KMS-11 (cell line): ENCODE measurements around the gene SFPQ.
"Not testable (repeated sequence)": the region's sequence is repeated elsewhere in the genome, so short reads cannot be mapped to it uniquely, and the experiment has no call there.

Experiments used
- H2AFZ ChIP-seq: fragments of 200-600 bp; sonication (generic); 2 replicates; pipeline ENCODE4 v1.6.1; 2016; ENCODE audit warnings: antibody characterized with exemption, mixed run types, low read depth
- H3K27ac ChIP-seq: fragments of 200-600 bp; sonication (generic); 2 replicates; pipeline ENCODE4 v1.6.1; 2016; ENCODE audit warnings: mild to moderate bottlenecking, mixed run types
- H3K27me3 ChIP-seq: fragments of 200-600 bp; sonication (generic); 2 replicates; pipeline ENCODE4 v1.6.1; 2017; ENCODE audit warnings: mild to moderate bottlenecking, low read depth, mixed run types, moderate library complexity; ENCODE audit not compliant: insufficient read depth
- H3K36me3 ChIP-seq: fragments of 200-600 bp; sonication (generic); 2 replicates; pipeline ENCODE4 v1.6.1; 2017; ENCODE audit warnings: mild to moderate bottlenecking, mixed run types; ENCODE audit not compliant: insufficient read depth
- H3K4me1 ChIP-seq: fragments of 200-600 bp; sonication (generic); 2 replicates; pipeline ENCODE4 v1.6.1; 2016; ENCODE audit warnings: mild to moderate bottlenecking, low read depth, mixed run types; ENCODE audit not compliant: poor library complexity, severe bottlenecking
- H3K4me2 ChIP-seq: fragments of 200-600 bp; sonication (generic); 2 replicates; pipeline ENCODE4 v1.7.0; 2016; ENCODE audit warnings: mild to moderate bottlenecking, mixed run types
- H3K4me3 ChIP-seq: fragments of 200-600 bp; sonication (generic); IDR thresholded peaks from 2 replicates; pipeline ENCODE4 v1.6.1; 2017; ENCODE audit warnings: low read depth, low read length, mixed read lengths; ENCODE audit not compliant: insufficient read depth
- H3K79me2 ChIP-seq: fragments of 200-600 bp; sonication (generic); 2 replicates; pipeline ENCODE4 v1.6.1; 2016; ENCODE audit warnings: low read depth, mixed run types; ENCODE audit not compliant: insufficient read depth
- H3K9ac ChIP-seq: fragments of 200-600 bp; sonication (generic); 2 replicates; pipeline ENCODE4 v1.6.1; 2016; ENCODE audit warnings: mild to moderate bottlenecking, mixed run types
- H4K20me1 ChIP-seq: fragments of 200-600 bp; sonication (generic); 2 replicates; pipeline ENCODE4 v1.6.1; 2016; ENCODE audit warnings: mild to moderate bottlenecking, mixed run types; ENCODE audit not compliant: insufficient read depth
- TF ChIP-seq, protein P1 (sequence below): fragments of 200-600 bp; sonication (generic); conservative IDR thresholded peaks from 2 replicates; pipeline ENCODE4 v1.6.1; 2017; ENCODE audit warnings: low read depth, mild to moderate bottlenecking, antibody characterized with exemption, low read length, moderate library complexity, mixed read lengths

SFPQ gene

GRCh38 chr1:35143737-35144508 lies 49.0 kb downstream of the SFPQ start:
- Histone ChIP-seq H2AFZ (no peak overlapping the region), H3K4me3 (no peak overlapping the region), H3K9ac (no peak overlapping the region), H3K79me2 (no peaks in the 10 kb centered on the region), H3K4me2 (no peak overlapping the region), H3K27me3 (no peaks in the 10 kb centered on the region), H4K20me1 (no peaks in the 10 kb centered on the region), H3K4me1 (no peaks in the 10 kb centered on the region), H3K27ac (no peak overlapping the region), H3K36me3 (no peaks in the 10 kb centered on the region)
- TF ChIP-seq, protein P1, sequence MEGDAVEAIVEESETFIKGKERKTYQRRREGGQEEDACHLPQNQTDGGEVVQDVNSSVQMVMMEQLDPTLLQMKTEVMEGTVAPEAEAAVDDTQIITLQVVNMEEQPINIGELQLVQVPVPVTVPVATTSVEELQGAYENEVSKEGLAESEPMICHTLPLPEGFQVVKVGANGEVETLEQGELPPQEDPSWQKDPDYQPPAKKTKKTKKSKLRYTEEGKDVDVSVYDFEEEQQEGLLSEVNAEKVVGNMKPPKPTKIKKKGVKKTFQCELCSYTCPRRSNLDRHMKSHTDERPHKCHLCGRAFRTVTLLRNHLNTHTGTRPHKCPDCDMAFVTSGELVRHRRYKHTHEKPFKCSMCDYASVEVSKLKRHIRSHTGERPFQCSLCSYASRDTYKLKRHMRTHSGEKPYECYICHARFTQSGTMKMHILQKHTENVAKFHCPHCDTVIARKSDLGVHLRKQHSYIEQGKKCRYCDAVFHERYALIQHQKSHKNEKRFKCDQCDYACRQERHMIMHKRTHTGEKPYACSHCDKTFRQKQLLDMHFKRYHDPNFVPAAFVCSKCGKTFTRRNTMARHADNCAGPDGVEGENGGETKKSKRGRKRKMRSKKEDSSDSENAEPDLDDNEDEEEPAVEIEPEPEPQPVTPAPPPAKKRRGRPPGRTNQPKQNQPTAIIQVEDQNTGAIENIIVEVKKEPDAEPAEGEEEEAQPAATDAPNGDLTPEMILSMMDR, result no peak

DNA sequence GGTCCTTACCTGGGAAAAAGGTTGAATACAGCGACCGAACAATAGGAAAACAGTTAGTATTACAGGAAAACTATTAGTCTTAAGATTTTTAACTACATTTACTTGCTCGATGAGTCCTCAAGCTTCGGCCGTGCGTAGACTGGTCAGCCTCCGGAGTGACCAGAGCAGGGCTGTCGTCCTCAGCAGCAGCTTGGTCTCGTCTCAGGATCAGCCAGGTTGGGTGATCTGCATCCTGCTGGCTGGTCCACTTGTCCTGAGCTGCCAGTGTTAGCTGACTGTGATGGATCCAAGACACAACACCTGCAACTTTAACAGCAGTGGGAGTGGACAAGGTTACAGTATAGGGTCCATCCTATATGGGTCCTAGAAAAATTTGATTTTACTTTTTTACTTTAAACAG lies 50.2 kb downstream of the SFPQ start:
- H3K27me3 ChIP-seq, H2AFZ ChIP-seq, H3K9ac ChIP-seq, H4K20me1 ChIP-seq, H3K4me3 ChIP-seq, H3K4me1 ChIP-seq, H3K36me3 ChIP-seq, H3K79me2 ChIP-seq, H3K4me2 ChIP-seq, H3K27ac ChIP-seq: not testable (repeated sequence)

DNA sequence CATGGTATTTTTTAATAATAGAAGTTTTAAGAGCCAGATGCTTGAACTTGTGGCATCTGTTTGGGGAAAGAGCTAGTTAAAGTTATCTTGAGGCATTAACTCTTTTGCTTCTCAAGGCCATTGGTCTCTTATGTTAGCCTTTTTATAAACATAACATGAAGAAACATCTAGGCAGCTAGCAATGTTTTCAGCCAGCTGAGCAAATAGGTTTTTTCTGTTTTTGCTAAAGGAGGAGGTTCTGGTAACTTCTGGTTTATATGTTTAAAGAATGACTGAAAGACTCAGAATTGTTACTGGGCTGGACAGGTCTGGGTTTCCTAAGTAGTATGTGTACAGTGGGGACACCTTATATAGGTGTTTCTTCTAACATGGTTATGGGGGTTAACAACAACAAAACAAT lies 50.7 kb downstream of the SFPQ start:
- H4K20me1 ChIP-seq, H3K27ac ChIP-seq: not testable (repeated sequence)

GRCh38 chr1:35137590-35137989 lies 55.4 kb downstream of the SFPQ start:
- H2AFZ ChIP-seq, H4K20me1 ChIP-seq, H3K36me3 ChIP-seq, H3K79me2 ChIP-seq, H3K9ac ChIP-seq, H3K4me2 ChIP-seq, H3K27ac ChIP-seq, H3K27me3 ChIP-seq, H3K4me3 ChIP-seq, H3K4me1 ChIP-seq: not testable (repeated sequence)

More for the DNA sequence above, 50.7 kb downstream of the SFPQ start:
- not testable (repeated sequence) for H2AFZ ChIP-seq, H3K9ac ChIP-seq, H3K79me2 ChIP-seq, H3K27me3 ChIP-seq, H3K4me1 ChIP-seq, H3K4me3 ChIP-seq, H3K4me2 ChIP-seq, H3K36me3 ChIP-seq

DNA sequence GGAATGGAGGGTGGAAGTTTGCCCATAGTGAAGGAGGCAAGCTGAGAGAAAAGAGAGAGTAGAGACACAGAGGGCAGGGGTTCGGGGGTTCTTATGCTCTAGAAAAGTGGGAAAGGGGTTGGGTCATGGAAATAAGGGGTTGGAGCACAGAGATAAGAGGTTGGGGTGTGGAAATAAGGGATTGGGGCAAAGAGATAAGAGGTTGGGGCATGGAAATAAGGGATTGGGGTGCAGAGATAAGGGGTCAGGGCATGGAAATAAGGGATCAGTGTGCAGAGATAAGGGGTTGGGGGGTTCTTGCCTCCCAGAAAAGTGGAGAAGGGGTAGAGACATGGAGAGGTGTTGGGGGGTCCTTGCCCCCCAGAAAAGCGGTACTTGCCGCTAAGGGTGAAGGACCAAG lies 56.2 kb downstream of the SFPQ start:
- Histone ChIP-seq H2AFZ (no peak overlapping the region), H3K4me3 (no peak overlapping the region), H3K4me1 (no peaks in the 10 kb centered on the region), H3K27ac (no peak overlapping the region), H3K9ac (no peak overlapping the region), H3K4me2 (no peak overlapping the region), H3K27me3 (no peaks in the 10 kb centered on the region), H3K79me2 (no peaks in the 10 kb centered on the region), H3K36me3 (no peaks in the 10 kb centered on the region), H4K20me1 (no peaks in the 10 kb centered on the region)
- TF ChIP-seq, protein P1, result no peak
